Vagina (tissue), 2 donors: ENCODE data around the gene MAP4K4.

Experiments
- CTCF ChIP-seq, 3 experiments: fragments of 450-650 bp in 2 of 3; fragments of 200-600 bp in 1 of 3; sonication (generic) in 1 of 3; IDR thresholded peaks; one replicate each; pipeline ENCODE4 v1.5.1; 2017 to 2019; ENCODE audit warnings: antibody characterized with exemption in 3 of 3, mild to moderate bottlenecking in 2 of 3, moderate library complexity in 2 of 3
- POLR2A ChIP-seq, 2 donors: fragments of 450-650 bp; IDR thresholded peaks; one replicate each; pipeline ENCODE4 v1.6.1; 2017; ENCODE audit warnings: antibody characterized with exemption in 2 of 2, mild to moderate bottlenecking in 2 of 2, moderate library complexity in 2 of 2
- POLR2AphosphoS5 ChIP-seq, 2 donors: sonication (generic); formaldehyde crosslinking; IDR thresholded peaks; one replicate each; pipeline ENCODE4 v1.9.0; 2017; ENCODE audit warnings: antibody characterized with exemption in 2 of 2, mild to moderate bottlenecking in 2 of 2, low read depth in 1 of 2; ENCODE audit not compliant: insufficient read depth in 1 of 2

DNA sequence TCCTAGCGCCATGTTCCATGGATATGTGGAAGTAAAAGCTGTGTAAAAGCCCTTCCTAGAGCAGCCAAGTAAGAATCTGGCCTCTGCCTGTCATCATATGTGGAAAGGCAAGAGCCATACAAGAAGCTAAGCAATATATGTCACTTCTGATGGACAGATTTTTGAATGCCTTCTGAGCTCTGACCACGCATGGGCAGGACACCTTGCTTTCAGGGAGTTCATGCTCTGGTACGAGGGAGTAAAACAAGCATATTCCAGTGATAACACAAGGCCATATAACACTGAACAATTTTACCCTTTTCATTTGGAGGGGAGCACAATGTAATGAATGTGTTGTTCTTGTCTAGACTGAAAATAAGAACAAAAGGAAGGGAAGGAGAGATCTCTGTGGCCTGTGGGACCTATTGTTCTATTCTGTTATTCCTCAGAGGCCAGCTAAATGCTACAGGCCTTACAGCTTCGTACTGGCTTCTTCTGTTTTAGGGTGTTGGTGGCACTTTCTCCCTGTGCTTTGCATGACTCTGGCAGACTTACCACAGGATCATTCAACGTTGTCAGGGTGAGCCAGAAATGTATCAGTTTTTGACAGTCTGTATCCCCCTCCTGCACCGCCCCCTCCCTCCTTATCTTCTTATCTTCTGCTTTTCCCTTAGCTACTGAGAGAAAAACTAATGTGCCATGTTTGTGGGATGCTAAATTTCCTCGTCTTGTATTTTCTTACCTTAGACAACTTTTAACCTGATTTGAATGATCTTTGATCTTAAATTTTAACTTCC lies 99.5 kb downstream of the MAP4K4 start:
- TF ChIP-seq CTCF (IDR thresholded peaks at IDR 0.05) (no peak), POLR2A (IDR thresholded peaks at IDR 0.05) (no peak), POLR2AphosphoS5 (IDR thresholded peaks at IDR 0.05; ENCODE audit: insufficient read depth in 1 of 2, low read depth in 1 of 2) (no peak)
